Mononuclear cell (primary cell): Measurements from ENCODE around the gene RHOT1. TPM values are rescaled to one million over a fixed set of nuclear protein-coding genes. Genes with fewer than 3 reads are reported as not detected.
"Not testable (repeated sequence)": the region's sequence is repeated elsewhere in the genome, so short reads cannot be mapped to it uniquely, and the experiment has no call there.

Experiments
- H3K27me3 ChIP-seq: 2 replicates; pipeline ENCODE4 v1.6.0; 2011; ENCODE audit warnings: low read length, control low read depth; ENCODE audit not compliant: insufficient read depth
- H3K4me1 ChIP-seq: 2 replicates; pipeline ENCODE4 v1.5.1; 2011; ENCODE audit warnings: mild to moderate bottlenecking, low read length, control low read depth; ENCODE audit not compliant: insufficient read depth
- H3K4me3 ChIP-seq: 2 replicates; pipeline ENCODE4 v1.5.1; 2011; ENCODE audit warnings: mild to moderate bottlenecking, low read length, moderate library complexity
- H3K9me3 ChIP-seq: 2 replicates; pipeline ENCODE4 v1.5.1; 2011; ENCODE audit warnings: low read depth, mild to moderate bottlenecking, control low read depth, low read length
- total RNA-seq: library from RNA; depleted of rRNA; stranded (reverse); fragments of >200 nt; gene quantifications from one replicate; pipeline ENCODE4 v1.2.3, GENCODE V29; 2012

The RHOT1 gene
- total RNA-seq, 1 donor = 33.6 TPM

DNA sequence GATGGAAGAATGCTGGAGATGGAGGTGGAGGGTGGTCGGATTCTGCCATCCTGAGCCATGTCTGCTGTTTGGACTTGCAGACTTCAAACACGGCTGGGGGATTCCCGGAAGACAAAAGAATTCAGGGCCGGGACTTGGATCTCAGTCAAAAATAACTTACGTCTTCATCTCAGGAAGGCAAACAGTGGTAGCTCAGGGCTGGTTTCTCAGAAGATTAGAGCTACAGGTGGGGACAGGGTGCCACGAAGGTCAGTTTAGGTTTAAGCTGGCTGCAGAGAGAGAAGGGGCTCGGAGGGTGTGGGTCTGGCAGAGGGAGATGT is 119.1 kb downstream of the RHOT1 start:
- Histone ChIP-seq H3K4me1 (peaks cover 9% of the 10 kb centered on the region), H3K4me3 (no peak overlapping the region), H3K27me3 (peaks cover 20% of the 10 kb centered on the region)

DNA sequence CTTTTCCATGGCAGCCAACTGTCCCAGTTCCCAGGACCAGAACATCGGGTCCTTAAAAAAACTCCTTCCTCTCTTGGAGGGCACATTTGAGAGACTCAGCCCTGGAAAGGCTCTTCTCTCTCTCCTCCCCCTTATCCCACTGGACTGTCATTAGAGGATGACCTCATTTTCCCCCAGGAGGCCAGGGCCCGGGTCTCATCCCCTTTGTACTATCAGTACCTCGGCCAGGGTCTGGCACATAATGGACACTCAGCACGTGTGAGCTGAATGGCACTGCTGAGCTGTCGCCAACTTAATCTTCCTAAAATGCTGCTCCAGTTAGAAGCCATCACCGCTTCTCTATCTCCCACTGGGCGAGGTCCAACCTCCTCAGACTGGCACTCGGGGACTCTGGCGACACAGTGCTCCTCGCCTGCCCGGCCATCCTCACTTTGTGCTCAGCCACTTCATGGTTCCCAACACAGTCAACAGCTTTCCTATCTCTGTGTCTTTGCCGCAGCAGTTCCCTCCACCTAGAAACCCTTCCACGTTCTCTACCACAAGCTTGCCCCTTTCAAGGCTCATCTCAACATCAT is 119.7 kb downstream of the RHOT1 start:
- Histone ChIP-seq H3K9me3 (no peaks in the 10 kb centered on the region), H3K4me1 (peaks cover 16% of the 10 kb centered on the region), H3K27me3 (peaks cover 27% of the 10 kb centered on the region), H3K4me3 (no peak overlapping the region)

More for the DNA sequence above, 119.1 kb downstream of the RHOT1 start:
- no peaks in the 10 kb centered on the region for H3K9me3 ChIP-seq

DNA sequence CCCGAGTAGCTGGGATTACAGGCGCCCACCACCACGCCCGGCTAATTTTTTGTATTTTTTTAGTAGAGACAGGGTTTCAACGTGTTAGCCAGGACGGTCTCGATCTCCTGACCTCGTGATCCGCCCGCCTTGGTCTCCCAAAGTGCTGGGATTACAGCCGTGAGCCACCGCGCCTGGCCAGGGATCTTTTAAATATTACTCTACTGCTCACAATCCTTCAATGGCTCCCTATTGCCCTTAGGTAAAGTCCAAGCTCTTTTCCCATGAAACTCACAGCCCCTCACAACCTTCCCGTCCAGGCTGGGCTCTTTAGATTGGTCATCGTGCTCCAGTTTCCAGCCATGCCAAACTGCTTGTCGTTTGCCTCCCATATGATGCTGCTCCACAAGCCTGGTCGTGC is 121.2 kb downstream of the RHOT1 start:
- not testable (repeated sequence) for H3K4me3 ChIP-seq, H3K9me3 ChIP-seq
- peaks cover 24% of the 10 kb centered on the region for H3K4me1 ChIP-seq
- peaks cover 41% of the 10 kb centered on the region for H3K27me3 ChIP-seq

DNA sequence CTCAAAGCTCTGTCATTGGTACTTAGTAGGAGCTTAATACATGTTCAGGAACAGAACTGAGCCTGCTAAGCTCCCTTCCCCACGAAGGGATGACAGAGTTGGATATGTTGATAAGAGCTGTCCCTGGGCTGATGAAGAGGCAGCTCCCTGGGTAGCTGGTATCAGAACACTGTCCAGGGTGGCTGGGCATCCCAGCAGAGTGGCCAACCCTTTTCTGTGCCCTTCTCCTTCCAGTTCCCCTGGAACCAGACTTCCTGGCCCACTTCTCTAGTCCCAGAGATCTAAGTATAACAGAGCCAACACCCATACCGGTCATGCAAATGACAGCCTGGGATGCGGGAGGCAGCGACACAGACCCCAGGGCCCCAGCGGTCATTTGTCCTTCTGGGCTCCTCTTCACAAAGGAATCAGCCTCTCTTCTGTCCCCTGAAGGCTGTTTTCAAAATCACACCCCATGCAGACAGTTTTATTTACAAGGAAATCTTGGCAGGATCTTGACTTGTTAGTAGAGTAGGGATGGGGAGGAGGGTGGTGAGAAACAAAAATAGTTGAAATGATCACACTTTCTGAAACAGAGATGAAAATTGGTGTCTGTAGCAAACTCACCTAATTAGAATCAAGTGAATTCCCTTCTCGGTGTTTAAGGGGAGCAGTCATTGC is 122.0 kb downstream of the RHOT1 start:
- no peaks in the 10 kb centered on the region for H3K9me3 ChIP-seq
- peaks cover 24% of the 10 kb centered on the region for H3K4me1 ChIP-seq
- peaks cover 48% of the 10 kb centered on the region for H3K27me3 ChIP-seq
- H3K4me3 ChIP-seq = no peak overlapping the region

DNA sequence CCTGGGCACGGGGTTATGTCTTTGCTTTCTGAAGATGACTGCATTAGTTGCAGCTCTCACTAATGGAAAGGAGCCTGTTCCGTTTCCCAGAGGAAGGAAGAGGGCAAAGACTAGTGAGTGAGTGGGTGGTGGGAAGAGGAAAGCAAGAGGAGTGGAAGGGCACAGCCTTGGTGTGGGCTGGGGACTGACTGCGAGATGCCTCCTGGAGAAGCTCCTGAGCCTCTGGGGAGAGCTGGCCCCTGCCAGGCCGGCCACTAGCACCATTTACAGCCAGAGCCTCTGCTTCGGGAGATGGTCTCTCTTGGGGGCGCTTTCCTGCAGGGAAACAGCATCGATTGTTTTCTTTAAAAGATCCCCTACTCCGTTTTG is 122.5 kb downstream of the RHOT1 start:
- peaks cover 24% of the 10 kb centered on the region for H3K4me1 ChIP-seq
- H3K4me3 ChIP-seq = no peak overlapping the region
- no peaks in the 10 kb centered on the region for H3K9me3 ChIP-seq
- peaks cover 54% of the 10 kb centered on the region for H3K27me3 ChIP-seq

DNA sequence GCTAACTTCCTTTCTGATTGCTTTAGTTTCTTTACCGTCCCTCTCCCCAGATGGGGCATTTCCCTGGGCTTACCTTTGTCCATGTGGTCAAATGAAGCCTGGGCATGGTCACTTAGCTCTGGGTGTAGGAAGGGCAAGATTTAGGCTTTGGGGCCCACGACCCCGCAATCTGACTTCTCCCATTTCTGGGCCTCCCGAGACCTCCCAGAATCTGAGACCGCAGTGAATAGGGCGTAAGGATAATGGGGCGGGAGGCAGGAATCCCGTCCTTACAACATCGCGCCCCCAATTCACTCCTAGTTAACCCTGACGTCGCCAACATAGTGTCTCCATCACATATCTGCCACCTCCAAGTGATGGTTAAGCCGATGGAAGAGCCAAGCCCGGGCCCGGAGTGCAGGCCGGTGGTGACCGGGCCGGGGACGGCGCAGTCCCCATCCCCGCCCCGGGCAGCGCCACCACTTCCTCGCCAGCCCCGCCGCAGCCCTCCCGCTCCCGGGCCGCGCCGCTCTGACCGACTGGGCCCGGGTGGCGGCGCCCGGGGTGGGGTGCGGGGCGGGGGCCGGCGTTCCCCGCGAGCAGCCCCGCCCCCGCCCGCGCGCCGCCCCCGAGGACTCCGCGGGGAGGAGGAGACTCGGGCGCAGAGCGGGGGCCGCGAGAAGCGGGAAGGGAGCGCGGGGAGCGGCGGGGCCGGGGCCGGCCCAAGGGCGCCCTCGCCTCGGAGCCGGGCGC is 123.1 kb downstream of the RHOT1 start, which contains the start of gene RHBDL3:
Gene RHBDL3, plus strand, starts transcription at position 641 of the 732 bp plus-strand sequence. CDS start 358 bp downstream, outside the sequence.
- Histone ChIP-seq H3K9me3 (no peaks in the 10 kb centered on the region), H3K4me1 (peaks cover 24% of the 10 kb centered on the region), H3K4me3 (peak within 1 kb of the TSS; percentile 15), H3K27me3 (peaks cover 59% of the 10 kb centered on the region)

DNA sequence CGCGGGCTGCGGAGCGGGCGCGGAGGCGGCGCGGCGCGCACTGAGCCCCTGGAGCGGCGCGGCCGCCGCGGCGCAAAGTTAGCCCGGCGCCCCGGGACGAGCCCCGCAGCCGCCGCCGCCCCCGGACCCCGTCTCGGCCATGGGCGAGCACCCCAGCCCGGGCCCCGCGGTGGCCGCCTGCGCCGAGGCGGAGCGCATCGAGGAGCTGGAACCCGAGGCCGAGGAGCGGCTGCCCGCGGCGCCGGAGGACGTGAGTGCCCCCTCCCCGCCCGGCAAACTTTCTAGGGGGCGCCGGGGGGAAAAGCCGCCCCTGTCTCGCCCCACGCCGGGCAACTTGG is 123.7 kb downstream of the RHOT1 start:
- Histone ChIP-seq H3K27me3 (peaks cover 62% of the 10 kb centered on the region), H3K4me3 (peak overlapping the region; percentile 15)

DNA sequence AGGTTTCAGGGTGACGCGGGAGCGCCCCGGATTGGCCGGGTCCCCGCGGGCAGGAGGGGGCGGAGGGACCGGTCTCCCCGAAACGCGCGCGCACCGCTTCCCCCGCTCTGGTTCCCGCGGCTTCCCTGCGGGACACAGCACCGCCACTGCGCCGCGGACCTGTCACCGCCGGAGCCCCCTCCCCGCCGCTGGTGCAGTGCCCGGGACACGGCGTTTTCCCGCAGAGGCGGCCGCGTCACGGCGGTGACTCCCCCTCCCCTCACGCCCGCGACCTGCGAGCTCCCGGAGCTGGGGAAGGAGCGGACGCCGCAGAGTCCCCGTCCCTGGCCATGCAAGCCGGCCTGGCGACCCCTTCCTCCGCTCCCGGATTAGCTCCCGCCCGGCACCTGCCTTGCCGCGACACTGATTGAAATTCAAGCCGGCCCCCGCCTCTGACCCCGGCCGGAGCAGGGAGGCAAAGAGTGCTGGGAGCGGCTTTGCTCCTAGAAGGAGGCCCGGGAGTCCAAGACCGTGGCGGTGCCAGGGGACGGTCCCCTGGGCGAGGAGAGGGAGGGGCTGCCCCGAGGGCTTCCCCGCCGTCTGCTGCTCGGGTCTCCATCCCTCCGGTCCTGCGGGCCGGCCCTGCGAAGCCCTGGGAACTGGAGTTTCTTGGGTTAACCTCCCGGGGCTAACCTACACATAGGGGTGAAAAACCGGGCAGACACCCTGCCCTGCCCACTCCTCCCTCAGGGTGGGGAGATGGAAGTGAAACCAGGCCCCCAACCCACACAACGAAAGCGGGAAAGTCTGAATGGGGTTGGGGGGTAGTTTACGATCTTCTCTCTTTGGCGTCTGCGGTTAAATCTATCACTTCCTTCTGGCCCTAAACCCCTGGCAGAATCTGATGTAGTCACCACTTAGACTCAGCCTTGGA is 124.3 kb downstream of the RHOT1 start:
- no peaks in the 10 kb centered on the region for H3K9me3 ChIP-seq
- peak overlapping the region; percentile 15 for H3K4me3 ChIP-seq
- H3K27me3 ChIP-seq = peaks cover 66% of the 10 kb centered on the region
- H3K4me1 ChIP-seq = peaks cover 24% of the 10 kb centered on the region

More for the DNA sequence above, 123.7 kb downstream of the RHOT1 start:
- no peaks in the 10 kb centered on the region for H3K9me3 ChIP-seq
- H3K4me1 ChIP-seq = peaks cover 24% of the 10 kb centered on the region

DNA sequence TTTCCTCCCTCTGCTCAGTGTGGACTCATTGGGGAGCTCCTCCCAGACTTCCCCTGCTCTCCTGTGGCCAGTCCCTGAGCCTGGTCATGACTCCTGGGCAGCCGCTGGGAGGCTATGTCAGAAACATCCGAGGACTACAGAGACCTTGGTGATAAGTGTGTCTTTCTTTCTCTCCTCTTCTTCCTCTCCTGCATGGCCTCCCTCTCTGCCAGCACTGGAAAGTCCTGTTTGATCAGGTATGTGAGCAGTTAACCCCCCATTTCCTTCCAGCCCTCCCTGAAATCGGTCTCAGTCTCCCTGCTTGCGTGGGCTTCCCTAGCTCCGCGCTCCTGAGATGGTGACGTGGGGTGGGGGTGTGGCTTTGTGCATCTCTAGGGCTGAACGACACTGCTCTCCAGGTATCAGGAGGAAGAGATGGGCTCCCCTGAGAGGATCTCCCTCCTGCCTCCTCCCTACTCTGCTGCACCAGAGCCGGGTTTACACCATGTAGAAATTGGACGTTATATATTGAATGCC is 125.4 kb downstream of the RHOT1 start:
- H3K27me3 ChIP-seq = peaks cover 72% of the 10 kb centered on the region
- H3K9me3 ChIP-seq = no peaks in the 10 kb centered on the region
- H3K4me3 ChIP-seq = no peak overlapping the region
- H3K4me1 ChIP-seq = peaks cover 24% of the 10 kb centered on the region

DNA sequence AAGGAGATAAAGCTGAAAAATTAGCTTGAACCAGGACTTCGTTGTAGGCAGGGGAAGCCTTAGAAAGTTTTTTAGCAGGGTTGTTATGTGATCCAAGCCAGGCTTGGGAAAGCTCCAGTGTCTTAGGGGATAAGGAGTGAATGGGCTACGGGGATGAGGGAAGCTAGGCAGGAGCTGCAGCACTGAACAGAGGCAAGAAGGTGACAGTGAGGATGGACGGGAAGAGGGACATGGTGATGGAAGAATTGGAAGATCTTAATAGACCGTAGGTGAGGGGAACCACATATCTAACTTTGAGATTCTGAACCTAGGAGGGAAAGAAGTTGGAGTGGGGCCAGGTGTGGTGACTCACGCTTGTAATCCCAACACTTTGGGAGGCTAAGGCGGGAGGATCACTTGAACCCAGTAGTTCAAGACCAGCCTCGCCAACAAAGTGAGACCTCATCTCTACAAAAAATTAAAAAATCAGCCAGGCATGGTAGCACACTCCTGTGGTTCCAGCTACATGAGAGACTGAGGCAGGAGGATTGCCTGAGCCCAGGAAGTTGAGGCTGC is 126.5 kb downstream of the RHOT1 start:
- H3K27me3 ChIP-seq = peaks cover 69% of the 10 kb centered on the region
- H3K4me1 ChIP-seq = peaks cover 24% of the 10 kb centered on the region
- H3K9me3 ChIP-seq = no peaks in the 10 kb centered on the region
- no peak overlapping the region for H3K4me3 ChIP-seq

DNA sequence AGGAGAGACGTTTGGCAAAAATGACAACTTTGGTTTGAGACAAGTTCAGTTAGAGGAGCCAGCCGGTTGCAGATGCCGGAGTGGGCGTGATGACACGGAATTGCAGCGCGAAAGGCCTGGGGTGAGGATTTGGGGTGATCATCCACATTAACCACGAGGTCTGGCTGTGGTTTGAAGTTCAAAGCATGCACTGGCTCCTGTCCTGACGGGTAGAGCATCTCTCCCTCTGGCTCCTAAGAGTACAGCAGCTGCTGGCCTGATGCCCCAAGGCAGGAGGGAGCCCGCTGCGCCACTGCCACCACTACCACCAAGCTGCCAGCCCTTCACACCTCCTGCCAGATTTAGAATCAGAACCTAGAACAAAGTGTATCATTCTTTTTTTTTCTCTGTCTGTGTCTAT is 127.1 kb downstream of the RHOT1 start:
- Histone ChIP-seq H3K4me3 (no peak overlapping the region), H3K9me3 (no peaks in the 10 kb centered on the region), H3K27me3 (peaks cover 63% of the 10 kb centered on the region), H3K4me1 (peaks cover 24% of the 10 kb centered on the region)

DNA sequence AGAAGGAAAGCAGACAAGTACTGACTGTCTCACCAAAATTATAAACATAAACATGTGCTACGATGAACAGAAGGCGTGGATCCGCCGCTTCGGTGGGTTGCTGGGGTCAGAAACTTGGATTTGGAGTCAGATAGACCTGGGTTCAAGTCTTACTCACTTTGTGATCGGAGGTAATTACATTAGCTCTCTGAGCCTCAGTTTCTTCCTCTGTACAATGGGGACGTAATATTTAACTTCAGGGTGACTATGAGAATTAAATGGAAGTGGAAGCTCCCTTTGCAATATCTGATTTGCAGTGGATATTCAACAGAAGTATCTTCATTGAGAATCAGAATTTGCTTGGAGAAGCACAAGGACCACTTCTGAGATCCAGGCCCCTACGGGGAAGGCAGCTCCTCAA is 129.5 kb downstream of the RHOT1 start:
- H3K4me3 ChIP-seq = no peak overlapping the region
- H3K27me3 ChIP-seq = peaks cover 47% of the 10 kb centered on the region
- H3K4me1 ChIP-seq = peaks cover 32% of the 10 kb centered on the region
- no peaks in the 10 kb centered on the region for H3K9me3 ChIP-seq

DNA sequence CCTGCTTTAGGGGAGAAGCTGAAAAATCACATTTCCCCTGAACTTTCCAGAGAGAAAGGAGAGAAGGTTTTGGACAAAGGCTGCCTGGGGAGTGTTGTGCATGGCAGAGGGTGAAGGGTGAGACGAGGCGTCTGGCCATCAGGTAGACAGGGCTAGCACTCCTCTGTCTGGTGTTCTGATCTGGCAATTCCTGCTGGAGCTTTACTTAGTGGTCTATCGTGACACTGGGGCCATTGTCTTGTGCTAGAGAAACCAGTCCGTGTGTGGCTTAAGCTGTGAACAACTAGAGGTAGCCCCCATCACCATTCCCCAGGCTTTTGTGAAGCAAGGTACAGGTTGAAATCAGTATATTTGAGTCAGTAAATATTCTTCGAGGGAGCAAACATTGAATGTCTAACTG is 131.8 kb downstream of the RHOT1 start:
- Histone ChIP-seq H3K9me3 (no peaks in the 10 kb centered on the region), H3K4me3 (no peak overlapping the region), H3K4me1 (peaks cover 25% of the 10 kb centered on the region), H3K27me3 (peaks cover 26% of the 10 kb centered on the region)

DNA sequence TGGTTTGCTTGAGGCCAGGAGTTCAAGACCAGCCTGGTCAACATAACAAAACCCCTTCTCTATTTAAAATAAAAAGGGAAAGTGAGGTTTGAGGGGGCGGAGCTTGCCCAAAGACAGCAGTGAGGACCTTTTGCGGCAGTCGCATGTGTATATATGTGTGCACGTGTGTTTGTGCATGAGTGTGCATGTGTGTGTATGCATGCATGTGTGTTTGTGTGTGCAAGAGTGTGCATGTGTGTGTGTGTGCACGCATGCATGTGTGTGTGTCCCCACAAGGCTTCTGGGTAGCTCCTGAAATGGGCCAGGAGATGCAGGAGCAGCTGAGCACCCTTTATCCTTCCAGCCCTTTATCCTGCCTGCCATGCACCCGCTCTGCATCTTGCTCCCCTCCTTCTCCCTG is 132.3 kb downstream of the RHOT1 start:
- peaks cover 20% of the 10 kb centered on the region for H3K27me3 ChIP-seq
- no peak overlapping the region for H3K4me3 ChIP-seq
- H3K4me1 ChIP-seq = peaks cover 25% of the 10 kb centered on the region
- no peaks in the 10 kb centered on the region for H3K9me3 ChIP-seq
